ENCODE measurements around the gene GRIK2.

GRIK2 gene

GRCh38 chr6:101400326-101401135 lies 7.0 kb downstream of the GRIK2 start:
- DNase-seq (ENCODE audit: low read depth in 2 of 2) = no peak

GRCh38 chr6:101401171-101401570 lies 7.7 kb downstream of the GRIK2 start:
- no peak for DNase-seq (ENCODE audit: low read depth in 2 of 2)

- DNase-seq (ENCODE audit: low read depth in 2 of 2) = no peak
Observed at GRCh38 chr6:101401792-101402621, 8.5 kb downstream of the GRIK2 start.

- no peak for DNase-seq (ENCODE audit: low read depth in 2 of 2)
Observed at GRCh38 chr6:101402622-101403031, 9.1 kb downstream of the GRIK2 start.

- no peak for DNase-seq (ENCODE audit: low read depth in 2 of 2)
Observed at GRCh38 chr6:101403216-101403945, 9.9 kb downstream of the GRIK2 start.

- no peak for DNase-seq (ENCODE audit: low read depth in 2 of 2)
Observed at GRCh38 chr6:101404775-101405174, 11.3 kb downstream of the GRIK2 start.

GRCh38 chr6:101413773-101414172 lies 20.3 kb downstream of the GRIK2 start:
- DNase-seq (ENCODE audit: low read depth in 2 of 2) = no peak

- no peak for DNase-seq (ENCODE audit: low read depth in 2 of 2)
Observed at GRCh38 chr6:101417900-101418299, 24.4 kb downstream of the GRIK2 start.

GRCh38 chr6:101422251-101422650 lies 28.7 kb downstream of the GRIK2 start:
- no peak for DNase-seq (ENCODE audit: low read depth in 2 of 2)

- DNase-seq (ENCODE audit: low read depth in 2 of 2) = no peak
Observed at GRCh38 chr6:101422811-101423210, 29.3 kb downstream of the GRIK2 start.

- no peak for DNase-seq (ENCODE audit: low read depth in 2 of 2)
Observed at GRCh38 chr6:101429270-101429669, 35.8 kb downstream of the GRIK2 start.

GRCh38 chr6:101429845-101430244 lies 36.3 kb downstream of the GRIK2 start:
- DNase-seq (ENCODE audit: low read depth in 2 of 2) = no peak

GRCh38 chr6:101433141-101433540 lies 39.6 kb downstream of the GRIK2 start:
- DNase-seq (ENCODE audit: low read depth in 2 of 2) = no peak

- no peak for DNase-seq (ENCODE audit: low read depth in 2 of 2)
Observed at GRCh38 chr6:101434601-101435000, 41.1 kb downstream of the GRIK2 start.

GRCh38 chr6:101435038-101435437 lies 41.5 kb downstream of the GRIK2 start:
- no peak for DNase-seq (ENCODE audit: low read depth in 2 of 2)

GRCh38 chr6:101439790-101440189 lies 46.3 kb downstream of the GRIK2 start:
- no peak for DNase-seq (ENCODE audit: low read depth in 2 of 2)

GRCh38 chr6:101443315-101443714 lies 49.8 kb downstream of the GRIK2 start:
- DNase-seq (ENCODE audit: low read depth in 2 of 2) = no peak

- no peak for DNase-seq (ENCODE audit: low read depth in 2 of 2)
Observed at GRCh38 chr6:101444717-101445116, 51.2 kb downstream of the GRIK2 start.

GRCh38 chr6:101445527-101445926 lies 52.0 kb downstream of the GRIK2 start:
- no peak for DNase-seq (ENCODE audit: low read depth in 2 of 2)

- no peak for DNase-seq (ENCODE audit: low read depth in 2 of 2)
Observed at GRCh38 chr6:101450901-101451300, 57.4 kb downstream of the GRIK2 start.

- no peak for DNase-seq (ENCODE audit: low read depth in 2 of 2)
Observed at GRCh38 chr6:101451981-101452380, 58.5 kb downstream of the GRIK2 start.

GRCh38 chr6:101453221-101453620 lies 59.7 kb downstream of the GRIK2 start:
- no peak for DNase-seq (ENCODE audit: low read depth in 2 of 2)

Measured in activated CD8-positive, alpha-beta memory T cell treated with anti-CD3 and anti-CD28 coated beads for 4 hours (primary cell).